ENCODE results near the gene PSMB9.
"Not testable (repeated sequence)": the region's sequence is repeated elsewhere in the genome, so short reads cannot be mapped to it uniquely, and the experiment has no call there.

PSMB9 gene

GRCh38 chr6:32853541-32854375, at the start of gene PSMB9, which contains the start of gene TAP1:
Gene PSMB9 (plus strand): TSS chr6:32854192. CDS start chr6:32854230, 38 bp downstream.
Gene TAP1 (minus strand): TSS chr6:32853704. CDS start chr6:32853636, 68 bp downstream.
- TF ChIP-seq CTCF (IDR thresholded peaks at IDR 0.05; ENCODE audit: extremely low read depth, missing control alignments), result peak; percentile 84
- DNase-seq (ENCODE audit: low spot score), result peak; percentile 95

DNA sequence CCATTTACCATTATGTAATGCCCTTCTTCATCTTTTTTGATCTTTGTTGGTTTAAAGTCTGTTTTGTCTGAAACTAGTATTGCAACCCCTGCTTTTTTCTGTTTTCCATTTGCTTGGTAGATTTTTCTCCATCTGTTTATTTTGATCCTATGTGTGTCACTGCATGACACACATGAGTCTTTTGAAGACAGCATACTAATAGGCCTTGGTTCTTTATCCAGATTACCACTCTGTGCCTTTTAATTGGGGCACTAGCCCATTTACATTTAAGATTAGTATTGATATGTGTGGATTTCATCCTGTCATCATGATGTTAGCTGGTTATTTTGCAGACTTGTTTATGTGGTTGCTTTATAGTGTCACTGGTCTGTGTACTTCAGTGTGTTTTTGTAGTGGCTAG, 48.6 kb upstream of the PSMB9 start:
- not testable (repeated sequence) for DNase-seq (ENCODE audit: low spot score)

DNA sequence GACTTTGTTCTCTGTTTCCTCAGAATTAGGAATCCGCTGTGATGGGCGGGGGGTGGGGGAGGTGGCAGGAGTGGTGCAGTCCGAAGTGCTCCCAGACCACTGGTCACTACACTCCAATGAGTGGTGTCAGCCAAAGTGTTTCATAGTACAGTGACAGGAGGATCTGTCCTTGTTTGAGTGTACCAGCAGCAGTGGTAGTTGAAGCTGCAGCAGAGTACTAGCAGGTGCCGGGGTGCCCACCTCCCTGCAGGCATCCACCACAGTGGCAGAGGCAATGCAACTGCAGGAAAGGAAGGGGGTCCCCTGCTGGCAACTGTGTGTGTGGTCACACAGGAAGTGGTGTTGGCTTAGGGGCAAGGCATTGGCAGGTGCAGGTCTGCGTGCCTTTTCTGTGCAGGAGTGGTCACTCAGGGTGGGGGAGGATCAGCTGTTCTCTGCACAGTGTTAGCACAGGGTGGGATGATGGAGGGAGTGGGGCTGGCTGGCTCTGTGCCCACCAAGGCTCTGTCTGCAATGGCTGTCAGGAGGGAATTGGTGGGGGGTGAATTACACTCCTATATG, 46.9 kb upstream of the PSMB9 start:
- no peak for DNase-seq (ENCODE audit: low spot score)
- no peak for TF ChIP-seq CTCF (IDR thresholded peaks at IDR 0.05; ENCODE audit: extremely low read depth, missing control alignments)

DNA sequence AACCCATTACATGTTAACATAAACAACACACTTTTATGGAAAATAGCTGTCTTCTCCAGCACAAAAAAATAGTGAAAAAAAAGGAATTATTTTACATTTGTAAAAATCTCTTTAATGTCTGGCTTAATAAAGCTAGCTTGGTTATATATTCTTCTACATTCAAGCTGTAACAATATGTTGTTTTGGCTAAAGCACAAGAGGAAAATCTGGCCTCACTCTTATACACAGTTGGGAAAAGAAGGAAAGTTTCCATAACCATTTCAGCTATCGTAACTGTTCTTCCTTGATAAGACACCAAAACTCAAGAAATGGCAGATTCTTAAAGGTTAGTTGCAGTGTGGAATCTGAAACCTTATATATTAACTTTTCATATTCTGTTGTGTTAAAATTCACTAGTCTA, 44.8 kb upstream of the PSMB9 start:
- no peak for DNase-seq (ENCODE audit: low spot score)
- TF ChIP-seq CTCF (IDR thresholded peaks at IDR 0.05; ENCODE audit: extremely low read depth, missing control alignments), result no peak

GRCh38 chr6:32814145-32814544, 39.8 kb upstream of the PSMB9 start:
- DNase-seq (ENCODE audit: low spot score), result no peak
- TF ChIP-seq CTCF (IDR thresholded peaks at IDR 0.05; ENCODE audit: extremely low read depth, missing control alignments), result no peak

DNA sequence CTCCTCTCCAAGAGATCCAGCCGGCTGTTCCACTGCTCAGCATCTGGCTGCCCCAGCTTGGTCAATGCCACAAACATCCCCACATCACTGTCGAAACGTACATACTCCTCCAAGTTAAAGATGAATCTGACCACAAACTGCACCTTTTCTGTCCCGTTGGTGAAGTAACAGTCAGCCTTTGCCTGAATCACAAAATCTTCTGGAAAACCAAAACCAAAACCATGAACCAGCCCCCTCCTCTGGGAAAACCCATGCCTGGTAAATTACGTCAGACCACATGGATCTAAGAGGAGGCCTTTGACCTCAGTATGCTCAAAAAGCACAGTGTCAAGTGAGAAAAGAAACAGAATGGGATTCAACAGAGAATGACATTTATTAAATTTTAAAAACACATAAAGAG, 38.9 kb upstream of the PSMB9 start:
- no peak for DNase-seq (ENCODE audit: low spot score)
- no peak for TF ChIP-seq CTCF (IDR thresholded peaks at IDR 0.05; ENCODE audit: extremely low read depth, missing control alignments)

GRCh38 chr6:32815996-32816395, 38.0 kb upstream of the PSMB9 start:
- peak; percentile 63 for DNase-seq (ENCODE audit: low spot score)
- no peak for TF ChIP-seq CTCF (IDR thresholded peaks at IDR 0.05; ENCODE audit: extremely low read depth, missing control alignments)

All from GM20000 (cell line).